HG02759 (cell line): Measurements from ENCODE around the gene MYH6.
"Not testable (repeated sequence)": the region's sequence is repeated elsewhere in the genome, so short reads cannot be mapped to it uniquely, and the experiment has no call there.

ENCODE experiments used
- ATAC-seq: cut with Tn5 transposase; IDR thresholded peaks from one replicate; pipeline ENCODE4 v1.9.1; 2021; ENCODE audit warnings: mild to moderate bottlenecking, moderate library complexity; ENCODE audit not compliant: unreplicated experiment

Gene MYH6

GRCh38 chr14:23415821-23416778 lies 8.0 kb upstream of the MYH6 start:
- ATAC-seq, result no peak

GRCh38 chr14:23414906-23415820 lies 7.1 kb upstream of the MYH6 start:
- ATAC-seq, result no peak

GRCh38 chr14:23414254-23414653 lies 6.2 kb upstream of the MYH6 start:
- no peak for ATAC-seq

- ATAC-seq, result no peak
These were observed 5.6 kb upstream of the MYH6 start for GRCh38 chr14:23413681-23414080.

- ATAC-seq, result no peak
These were observed 3.8 kb upstream of the MYH6 start for GRCh38 chr14:23411563-23412525.

GRCh38 chr14:23409966-23410635 lies 2.0 kb upstream of the MYH6 start:
- no peak for ATAC-seq

- ATAC-seq, result no peak
These were observed 1.4 kb upstream of the MYH6 start for GRCh38 chr14:23409475-23409874.

GRCh38 chr14:23408307-23408630 lies 196 bp upstream of the MYH6 start:
- no peak for ATAC-seq

- ATAC-seq, result no peak
These were observed 1.2 kb downstream of the MYH6 start for GRCh38 chr14:23406725-23407355.

GRCh38 chr14:23406244-23406643 lies 1.8 kb downstream of the MYH6 start:
- ATAC-seq, result no peak

GRCh38 chr14:23405516-23406025 lies 2.5 kb downstream of the MYH6 start:
- no peak for ATAC-seq

GRCh38 chr14:23405096-23405495 lies 3.0 kb downstream of the MYH6 start:
- ATAC-seq, result no peak

- ATAC-seq, result no peak
These were observed 3.7 kb downstream of the MYH6 start for GRCh38 chr14:23404331-23404900.

GRCh38 chr14:23403908-23404307 lies 4.2 kb downstream of the MYH6 start:
- no peak for ATAC-seq

- ATAC-seq, result no peak
These were observed 5.0 kb downstream of the MYH6 start for GRCh38 chr14:23403139-23403438.

GRCh38 chr14:23402296-23403138 lies 5.6 kb downstream of the MYH6 start:
- no peak for ATAC-seq

- ATAC-seq, result no peak
These were observed 6.8 kb downstream of the MYH6 start for GRCh38 chr14:23401291-23401690.

- ATAC-seq, result not testable (repeated sequence)
These were observed 7.5 kb downstream of the MYH6 start for GRCh38 chr14:23400496-23401149.
